Measurements from ENCODE around the gene HTRA3.

Gene HTRA3

DNA sequence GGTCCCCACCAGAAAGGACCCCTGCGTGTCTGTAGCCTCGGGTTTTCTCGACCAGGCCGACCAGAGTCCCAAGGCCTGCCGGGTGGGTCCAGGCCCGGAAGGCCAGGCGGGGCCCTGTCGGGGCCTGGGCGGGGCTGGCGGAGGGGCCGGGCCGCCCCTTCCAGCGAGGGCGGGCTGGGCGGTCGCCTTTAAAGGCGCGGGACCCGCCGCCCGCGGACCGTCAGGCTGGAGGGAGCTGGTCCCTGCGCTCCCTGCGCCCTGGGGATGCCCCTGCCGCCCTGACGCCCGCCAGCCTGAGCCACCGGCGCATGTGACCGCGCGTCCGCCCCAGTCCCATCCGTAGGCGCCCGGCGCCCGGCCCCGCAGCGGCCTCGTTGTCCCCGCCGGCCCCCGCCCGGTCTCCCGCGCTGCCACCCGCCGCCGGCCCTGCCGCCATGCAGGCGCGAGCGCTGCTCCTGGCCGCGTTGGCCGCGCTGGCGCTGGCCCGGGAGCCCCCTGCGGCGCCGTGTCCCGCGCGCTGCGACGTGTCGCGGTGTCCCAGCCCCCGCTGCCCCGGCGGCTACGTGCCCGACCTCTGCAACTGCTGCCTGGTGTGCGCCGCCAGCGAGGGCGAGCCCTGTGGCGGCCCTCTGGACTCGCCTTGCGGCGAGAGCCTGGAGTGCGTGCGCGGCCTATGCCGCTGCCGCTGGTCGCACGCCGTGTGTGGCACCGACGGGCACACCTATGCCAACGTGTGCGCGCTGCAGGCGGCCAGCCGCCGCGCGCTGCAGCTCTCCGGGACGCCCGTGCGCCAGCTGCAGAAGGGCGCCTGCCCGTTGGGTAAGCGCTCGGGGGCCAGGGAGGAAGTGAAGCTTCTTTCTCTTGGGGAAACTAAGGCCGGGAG lies at the start of gene HTRA3:
HTRA3 (plus strand) TSS at position 220 of the 883 bp plus-strand sequence; CDS start at position 435, 215 bp downstream.
- TF ChIP-seq, protein P1, sequence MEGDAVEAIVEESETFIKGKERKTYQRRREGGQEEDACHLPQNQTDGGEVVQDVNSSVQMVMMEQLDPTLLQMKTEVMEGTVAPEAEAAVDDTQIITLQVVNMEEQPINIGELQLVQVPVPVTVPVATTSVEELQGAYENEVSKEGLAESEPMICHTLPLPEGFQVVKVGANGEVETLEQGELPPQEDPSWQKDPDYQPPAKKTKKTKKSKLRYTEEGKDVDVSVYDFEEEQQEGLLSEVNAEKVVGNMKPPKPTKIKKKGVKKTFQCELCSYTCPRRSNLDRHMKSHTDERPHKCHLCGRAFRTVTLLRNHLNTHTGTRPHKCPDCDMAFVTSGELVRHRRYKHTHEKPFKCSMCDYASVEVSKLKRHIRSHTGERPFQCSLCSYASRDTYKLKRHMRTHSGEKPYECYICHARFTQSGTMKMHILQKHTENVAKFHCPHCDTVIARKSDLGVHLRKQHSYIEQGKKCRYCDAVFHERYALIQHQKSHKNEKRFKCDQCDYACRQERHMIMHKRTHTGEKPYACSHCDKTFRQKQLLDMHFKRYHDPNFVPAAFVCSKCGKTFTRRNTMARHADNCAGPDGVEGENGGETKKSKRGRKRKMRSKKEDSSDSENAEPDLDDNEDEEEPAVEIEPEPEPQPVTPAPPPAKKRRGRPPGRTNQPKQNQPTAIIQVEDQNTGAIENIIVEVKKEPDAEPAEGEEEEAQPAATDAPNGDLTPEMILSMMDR (IDR thresholded peaks at IDR 0.05; ENCODE audit: borderline replicate concordance, insufficient read depth, low read depth, low read length) = no peak
- no peak within 1 kb of the TSS for H3K4me3 ChIP-seq (ENCODE audit: low read depth, low read length)

DNA sequence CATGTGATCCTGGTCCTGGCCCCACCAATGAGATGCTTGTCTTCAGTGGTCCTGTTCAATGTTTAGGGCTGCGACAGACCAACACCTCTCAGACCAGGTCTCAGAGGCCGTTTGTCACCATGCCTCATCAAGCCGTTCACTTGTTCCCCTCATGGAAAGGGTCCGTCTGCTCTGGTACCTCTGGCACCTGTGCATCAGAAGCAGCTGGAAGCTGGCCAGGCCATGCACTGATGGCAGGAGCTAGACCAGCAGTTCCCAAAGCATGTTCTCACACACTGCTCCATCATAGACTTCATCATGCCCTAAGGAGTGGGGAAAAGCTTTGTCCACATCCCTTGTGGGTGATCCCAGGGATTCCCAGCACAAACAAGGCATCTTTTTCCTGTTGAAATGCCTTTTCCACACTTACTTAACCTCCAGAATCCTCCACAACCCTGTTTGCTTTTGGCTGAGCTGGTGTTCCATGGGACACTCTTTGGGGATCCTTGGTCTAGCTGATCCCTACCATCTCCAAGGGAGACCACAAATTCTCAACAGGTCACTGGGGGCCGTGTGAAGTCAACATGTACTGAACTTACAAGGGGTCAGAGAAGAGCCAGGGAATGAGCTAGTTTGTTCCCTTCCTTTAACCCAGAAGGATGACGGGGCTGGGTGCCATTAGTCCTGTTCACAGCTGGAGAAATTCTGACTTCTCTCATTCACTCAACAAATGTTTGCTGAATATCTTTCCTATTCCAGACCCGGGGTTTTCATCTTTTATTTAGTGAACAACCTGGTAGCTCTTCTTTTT lies 48.7 kb upstream of the HTRA3 start:
- no peak overlapping the region for H3K4me3 ChIP-seq (ENCODE audit: low read depth, low read length)
- TF ChIP-seq, protein P1 (IDR thresholded peaks at IDR 0.05; ENCODE audit: borderline replicate concordance, insufficient read depth, low read depth, low read length) = no peak

DNA sequence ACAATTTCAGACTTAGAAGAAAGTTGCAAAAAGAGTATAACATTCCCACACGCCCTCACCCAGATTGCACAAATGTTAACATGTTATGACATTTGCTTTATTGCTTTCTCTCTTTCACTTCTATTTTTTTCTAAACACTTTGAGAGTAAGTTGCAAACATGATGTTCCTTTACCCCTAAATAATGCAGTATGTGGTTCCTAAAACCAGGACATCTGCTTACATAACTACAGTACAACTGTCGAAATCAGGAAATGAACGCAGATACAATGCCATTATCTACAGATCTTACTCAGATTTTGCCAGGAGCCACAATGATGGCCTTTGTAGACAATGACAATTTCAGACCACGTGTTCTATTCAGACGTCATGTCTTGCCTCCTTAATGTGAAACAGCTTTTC lies 48.1 kb upstream of the HTRA3 start:
- TF ChIP-seq, protein P1 (IDR thresholded peaks at IDR 0.05; ENCODE audit: borderline replicate concordance, insufficient read depth, low read depth, low read length) = no peak
- H3K4me3 ChIP-seq (ENCODE audit: low read depth, low read length) = no peak overlapping the region

DNA sequence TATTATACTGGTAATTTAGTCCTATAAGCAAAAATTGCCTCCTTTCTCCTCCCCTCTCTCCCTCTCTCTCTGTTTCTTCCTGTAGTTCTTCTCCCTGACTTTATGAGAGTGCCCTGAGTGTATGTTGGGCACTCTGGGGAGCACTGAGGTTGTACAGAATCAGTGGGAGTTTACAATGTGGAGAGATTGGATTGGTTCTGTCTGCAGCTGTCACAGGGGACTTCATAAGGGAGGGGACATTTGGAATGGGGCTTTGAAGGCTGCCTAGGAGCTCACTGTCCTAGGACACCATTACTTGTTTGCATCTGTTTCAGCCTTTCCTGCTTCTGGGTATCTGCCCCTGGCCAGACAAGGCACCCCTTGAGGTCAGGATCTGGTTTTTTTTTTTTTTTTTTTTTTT lies 47.6 kb upstream of the HTRA3 start:
- TF ChIP-seq, protein P1 (IDR thresholded peaks at IDR 0.05; ENCODE audit: borderline replicate concordance, insufficient read depth, low read depth, low read length) = no peak
- H3K4me3 ChIP-seq (ENCODE audit: low read depth, low read length) = no peak overlapping the region

DNA sequence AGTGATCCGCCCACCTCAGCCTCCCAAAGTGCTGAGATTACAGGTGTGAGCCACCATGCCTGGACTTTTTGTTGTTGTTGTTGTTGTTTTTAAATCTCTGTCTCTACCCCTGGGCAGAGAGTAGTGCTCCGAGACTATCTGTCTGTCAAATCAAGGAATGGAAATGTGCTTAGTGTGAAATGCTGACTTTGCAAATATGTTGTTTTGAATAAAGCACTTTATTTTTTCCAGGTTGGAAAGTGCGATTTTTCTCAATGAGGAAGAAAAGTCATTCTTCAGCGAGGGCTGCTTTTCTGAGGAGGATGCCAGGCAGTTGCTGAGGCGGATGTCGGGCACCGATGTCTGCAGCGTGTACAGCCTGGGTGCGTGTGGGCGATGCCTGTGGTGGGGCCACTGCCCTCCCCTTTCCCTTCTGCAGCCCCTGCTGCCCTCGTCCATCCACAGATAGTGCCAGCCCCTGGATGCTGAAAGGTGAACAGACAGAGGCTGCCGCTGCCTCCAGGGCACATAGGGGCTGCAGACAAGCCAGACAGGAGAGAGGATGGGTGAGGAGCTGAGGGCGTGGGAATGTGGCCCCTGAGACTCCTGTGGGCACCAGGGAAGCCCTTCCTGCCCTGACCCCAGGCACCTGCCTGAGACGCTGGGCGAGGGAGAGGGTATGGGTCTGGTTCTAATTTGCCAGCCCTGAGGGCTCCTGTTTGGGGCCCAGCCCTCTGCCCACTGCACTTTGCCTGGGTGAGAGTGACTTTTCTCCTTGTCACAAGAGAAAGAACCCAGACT lies 46.8 kb upstream of the HTRA3 start:
- TF ChIP-seq, protein P1 (IDR thresholded peaks at IDR 0.05; ENCODE audit: borderline replicate concordance, insufficient read depth, low read depth, low read length) = no peak
- H3K4me3 ChIP-seq (ENCODE audit: low read depth, low read length) = no peak overlapping the region

DNA sequence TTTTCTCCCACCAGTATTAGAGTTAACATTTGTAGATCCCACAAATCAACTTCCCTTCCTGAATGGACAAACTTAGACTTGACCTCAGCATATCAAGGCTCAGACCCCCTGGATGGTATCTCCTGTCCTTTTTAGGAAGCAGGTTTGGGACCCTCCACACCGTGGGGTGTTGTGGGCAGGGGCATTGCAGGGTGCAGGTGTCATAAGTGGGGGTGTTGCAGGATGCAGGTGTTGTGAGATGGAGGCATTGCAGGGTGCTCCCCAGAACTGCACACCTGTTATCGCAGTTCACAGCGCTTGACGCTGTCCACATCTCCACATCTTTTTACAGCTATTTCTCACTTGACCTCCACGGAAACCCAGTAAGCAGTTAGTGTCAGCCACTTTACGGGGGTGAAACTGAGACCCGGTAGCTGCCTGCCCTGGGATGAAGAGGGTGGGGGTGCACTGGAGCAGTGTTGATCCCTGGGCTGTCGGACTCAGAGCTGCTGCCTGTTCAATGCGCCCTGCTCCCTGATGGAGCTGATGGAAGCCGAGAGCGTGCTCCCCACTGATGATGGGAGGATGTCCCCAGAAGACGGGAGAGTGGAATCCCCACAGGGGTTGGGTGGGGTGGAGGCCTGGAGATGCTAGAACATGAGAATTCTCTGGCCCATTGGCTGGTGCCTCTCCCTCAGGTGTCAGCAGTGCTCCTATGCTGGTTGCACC lies 45.1 kb upstream of the HTRA3 start:
- TF ChIP-seq, protein P1 (IDR thresholded peaks at IDR 0.05; ENCODE audit: borderline replicate concordance, insufficient read depth, low read depth, low read length) = no peak
- H3K4me3 ChIP-seq (ENCODE audit: low read depth, low read length) = no peak overlapping the region
